B cell (primary cell): ENCODE data around the gene PPAN. TPM values are rescaled to one million over a fixed set of nuclear protein-coding genes. Genes with fewer than 3 reads are reported as not detected.

Experiments
- ATAC-seq: fragments of 200-7000 bp; cut with Tn5 transposase; one replicate; pipeline ENCODE4 v1.10.0; 2021; ENCODE audit warnings: low read depth, mild to moderate bottlenecking, moderate number of reproducible peaks, moderate library complexity
- CTCF ChIA-PET: fragments of 350-600 bp; sonication (Branson Sonifier 250); formaldehyde crosslinking; loops from one replicate; lab custom pipeline; 2021; ENCODE audit warnings: antibody characterized with exemption, inconsistent platforms; lab: Charles Lee
- POLR2A ChIA-PET: fragments of 350-600 bp; sonication (Branson Sonifier 250); formaldehyde crosslinking; loops from one replicate; lab custom pipeline; 2021; ENCODE audit warnings: antibody characterized with exemption; lab: Charles Lee
- DNase-seq: peaks from one replicate; pipeline ENCODE4 v3.0.0; 2013
- H2AFZ ChIP-seq: 2 replicates; pipeline ENCODE4 v1.6.1; 2012; ENCODE audit warnings: mild to moderate bottlenecking, low read depth, low read length; ENCODE audit not compliant: insufficient read depth, poor library complexity, severe bottlenecking
- H3K27ac ChIP-seq, 2 donors: 1 replicate in 1 of 2; 2 replicates in 1 of 2; pipeline ENCODE4 v1.5.1; 2012 to 2013; ENCODE audit warnings: low read length in 2 of 2, mild to moderate bottlenecking in 2 of 2, moderate library complexity in 1 of 2
- H3K27me3 ChIP-seq, 4 experiments: fragments of 200-600 bp in 1 of 4; sonication (generic) in 1 of 4; replicated peaks in 1 of 4; 1 replicate in 2 of 4; 2 replicates in 2 of 4; pipeline versions ENCODE4 v1.6.1 to v1.7.0; 2013 to 2016; ENCODE audit warnings: low read length in 3 of 4, mild to moderate bottlenecking in 2 of 4, mixed read lengths in 1 of 4, moderate library complexity in 1 of 4; ENCODE audit not compliant: insufficient read depth in 4 of 4, control insufficient read depth in 3 of 4; ENCODE audit errors: control extremely low read depth in 1 of 4
- H3K36me3 ChIP-seq, 2 experiments: replicated peaks in 1 of 2; 1 replicate in 1 of 2; 2 replicates in 1 of 2; pipeline versions ENCODE4 v1.6.1 to v1.7.1; 2013; ENCODE audit warnings: low read length in 1 of 2; ENCODE audit not compliant: insufficient read depth in 2 of 2, control insufficient read depth in 1 of 2; ENCODE audit errors: control extremely low read depth in 1 of 2, extremely low read depth in 1 of 2
- H3K4me1 ChIP-seq, 2 donors: fragments of 200-600 bp in 1 of 2; sonication (generic) in 1 of 2; 1 replicate in 1 of 2; 2 replicates in 1 of 2; pipeline versions ENCODE4 v1.5.1 to v1.6.1; 2013 to 2017; ENCODE audit warnings: low read length in 2 of 2; ENCODE audit not compliant: control insufficient read depth in 2 of 2, insufficient read depth in 2 of 2
- H3K4me2 ChIP-seq: replicated peaks from 2 replicates; pipeline ENCODE3; 2012; ENCODE audit warnings: mild to moderate bottlenecking, low read depth, low read length; ENCODE audit not compliant: poor library complexity, severe bottlenecking
- H3K4me3 ChIP-seq, 5 experiments: fragments of 200-600 bp in 1 of 5; sonication (generic) in 1 of 5; 1 replicate in 3 of 5; 2 replicates in 2 of 5; pipeline versions ENCODE4 v1.5.1 to v1.7.0; 2011 to 2016; ENCODE audit warnings: low read length in 4 of 5, mild to moderate bottlenecking in 4 of 5, low read depth in 2 of 5, control low read depth in 1 of 5, moderate library complexity in 1 of 5; ENCODE audit not compliant: insufficient read depth in 1 of 5; ENCODE audit errors: control extremely low read depth in 1 of 5, extremely low read depth in 1 of 5
- H3K79me2 ChIP-seq: fragments of 200-600 bp; sonication (generic); one replicate; pipeline ENCODE4 v1.6.0; 2016; ENCODE audit warnings: low read length; ENCODE audit not compliant: control insufficient read depth, insufficient read depth
- H3K9ac ChIP-seq: fragments of 200-600 bp; sonication (generic); 2 replicates; pipeline ENCODE4 v1.6.1; 2017; ENCODE audit warnings: mild to moderate bottlenecking, low read length, moderate library complexity
- H3K9me3 ChIP-seq, 3 donors: one replicate each; pipeline versions ENCODE4 v1.6.1 to v1.7.1; 2013; ENCODE audit warnings: low read length in 2 of 3; ENCODE audit not compliant: control insufficient read depth in 2 of 3, insufficient read depth in 1 of 3; ENCODE audit errors: control extremely low read depth in 1 of 3
- H4K20me1 ChIP-seq: 2 replicates; pipeline ENCODE4 v1.6.0; 2012; ENCODE audit warnings: mild to moderate bottlenecking, low read length; ENCODE audit not compliant: insufficient read depth, control insufficient read depth, poor library complexity, severe bottlenecking
- H3K27ac Mint-ChIP-seq: one replicate; pipeline ENCODE4 v1.8.0; 2021; ENCODE audit warnings: mixed read lengths
- H3K27me3 Mint-ChIP-seq: one replicate; pipeline ENCODE4 v1.8.0; 2021; ENCODE audit warnings: mixed read lengths
- H3K4me1 Mint-ChIP-seq: one replicate; pipeline ENCODE4 v1.8.0; 2021; ENCODE audit warnings: mixed read lengths
- H3K4me3 Mint-ChIP-seq: one replicate; pipeline ENCODE4 v1.8.0; 2021; ENCODE audit warnings: mixed read lengths
- H3K9me3 Mint-ChIP-seq: one replicate; pipeline ENCODE4 v1.8.0; 2022; ENCODE audit warnings: mixed read lengths; ENCODE audit not compliant: insufficient read depth
- CTCF ChIP-seq: fragments of 200-600 bp; IDR thresholded peaks from one replicate; pipeline ENCODE4 v1.8.0; 2022; ENCODE audit warnings: antibody characterized with exemption, mild to moderate bottlenecking
- EZH2 ChIP-seq: IDR thresholded peaks from 2 replicates; pipeline ENCODE4 v1.6.1; 2012; ENCODE audit warnings: borderline replicate concordance, low read depth, mild to moderate bottlenecking, moderate library complexity, low read length; ENCODE audit not compliant: insufficient read depth, poor library complexity, severe bottlenecking
- WGBS: methylation state at CpG from one replicate; pipeline ENCODE4 v1.1.5; 2013; ENCODE audit warnings: missing lambda C conversion rate; ENCODE audit not compliant: insufficient coverage; 5-methylcytosine and 5-hydroxymethylcytosine counted together
- intact Hi-C: fragments of 100-400 bp; cut with micrococcal nuclease; formaldehyde crosslinking; loops from one replicate; pipeline ENCODE4 v1.10.0; 2022
- polyA plus RNA-seq: library from polyadenylated mRNA; depleted of rRNA; stranded (reverse); fragments of >200 nt; gene quantifications from 2 replicates; pipeline ENCODE4 v1.2.3, GENCODE V29; 2012
- total RNA-seq, 2 donors: library from RNA; stranded (reverse); fragments of 120-200 nt in 1 of 2; gene quantifications; 1 replicate in 1 of 2; 2 replicates in 1 of 2; pipeline versions ENCODE4 v1.2.3 to v1.2.4, GENCODE V29; 2013 to 2022

The PPAN gene
- total and polyA plus RNA-seq, 2 donors (not counting 1 experiment from before 2014, with no cell fraction given) = 42.2 to 88.0 TPM

GRCh38 chr19:10116866-10117616, 10.9 kb downstream of the PPAN start:
- Histone ChIP-seq H3K9me3 (peaks cover 0 to 6% (median 0%) of the 10 kb centered on the region in 3 donors), H3K4me1 (peaks cover 23 to 30% of the 10 kb centered on the region in 2 donors), H4K20me1 (peaks cover 67% of the 10 kb centered on the region), H3K27ac (no peak overlapping the region), H3K4me2 (no peak overlapping the region), H3K79me2 (peaks cover 33% of the 10 kb centered on the region), H3K27me3 (no peaks in the 10 kb centered on the region), H3K9ac (no peak overlapping the region), H2AFZ (no peak overlapping the region), H3K4me3 (no peak overlapping the region), H3K36me3 (peaks cover 0 to 35% of the 10 kb centered on the region in 2 experiments)
- ATAC-seq (no peak), DNase-seq (no peak)
- Mint-ChIP-seq H3K27me3 (no peaks in the 10 kb centered on the region), H3K9me3 (no peaks in the 10 kb centered on the region), H3K27ac (peak overlapping the region; percentile 37), H3K4me1 (peaks cover 37% of the 10 kb centered on the region), H3K4me3 (no peak overlapping the region)
- intact Hi-C loops = no loop called here
- CTCF ChIA-PET = interaction anchor here (0.5 to 15.9 kb wide), 5 partner anchors 15 to 953 kb away, joined by 3 to 263 read pairs (median 3); partner anchors contain the start of genes ANGPTL6 and PPAN
- TF ChIP-seq CTCF (no peak), EZH2 (no peak)
- 96% methylated on average over 17 of the region's 21 CpGs for WGBS
- POLR2A ChIA-PET = no interaction called here

GRCh38 chr19:10118960-10119359, 12.8 kb downstream of the PPAN start:
- peak overlapping the region in 4 of 5 experiments; percentile 94 to 98 (median 96) for H3K4me3 ChIP-seq
- ATAC-seq (no peak), DNase-seq (peak; percentile 35)
- H3K27ac Mint-ChIP-seq = peak overlapping the region; percentile 80
- intact Hi-C loops = loop anchor here (1.0 to 2.0 kb wide), 2 partner anchors 76 to 132 kb away; partner anchors contain the start of gene DNMT1
- peaks cover 33% of the 10 kb centered on the region for H3K79me2 ChIP-seq
- peaks cover 28% of the 10 kb centered on the region for H3K4me1 Mint-ChIP-seq
- no peaks in the 10 kb centered on the region for H3K27me3 ChIP-seq
- peaks cover 54% of the 10 kb centered on the region for H4K20me1 ChIP-seq
- CTCF ChIA-PET = interaction anchor here (1.2 to 15.9 kb wide), 3 partner anchors 17 to 131 kb away, joined by 3 to 263 read pairs (median 4); partner anchors contain the start of genes ANGPTL6 and PPAN
- peaks cover 9 to 19% of the 10 kb centered on the region in 2 donors for H3K4me1 ChIP-seq
- H3K9me3 Mint-ChIP-seq = no peaks in the 10 kb centered on the region
- H3K9ac ChIP-seq = peak overlapping the region; percentile 98
- no peak for TF ChIP-seq CTCF
- TF ChIP-seq EZH2 = no peak
- H3K4me3 Mint-ChIP-seq = peak overlapping the region; percentile 92
- 45% methylated on average over 9 of the region's 12 CpGs for WGBS
- H2AFZ ChIP-seq = peak overlapping the region; percentile 97
- H3K9me3 ChIP-seq = peaks cover 0 to 2% (median 0%) of the 10 kb centered on the region in 3 donors
- H3K27me3 Mint-ChIP-seq = no peaks in the 10 kb centered on the region
- H3K27ac ChIP-seq = peak overlapping the region; percentile 62 to 85
- H3K36me3 ChIP-seq = peaks cover 0 to 35% of the 10 kb centered on the region in 2 experiments
- H3K4me2 ChIP-seq = peak overlapping the region; percentile 98
- POLR2A ChIA-PET = interaction anchor here (0.8 kb wide), 1 partner anchor 117 kb away, joined by 3 read pairs; no protein-coding TSS in a partner anchor
